Caco-2 (cell line): ENCODE results near the gene TSPAN9. TPM values are rescaled to one million over a fixed set of nuclear protein-coding genes. Genes with fewer than 3 reads are reported as not detected.

Experiments
- BruUV-seq: library from RNA; stranded (reverse); fragments of 400-500 nt; replicated peaks from 2 replicates; lab custom pipeline; 2021; lab: Mats Ljungman, UMichigan
- CTCF ChIA-PET: fragments of 300-600 bp; sonication (Branson Sonifier 250); formaldehyde crosslinking; loops from one replicate; lab custom pipeline; 2022; ENCODE audit warnings: antibody characterized with exemption; lab: Charles Lee
- POLR2A ChIA-PET: fragments of 300-600 bp; sonication (Branson Sonifier 250); formaldehyde crosslinking; loops from one replicate; lab custom pipeline; 2022; ENCODE audit warnings: antibody characterized with exemption; lab: Charles Lee
- DNase-seq, 2 experiments: peaks; one replicate each; pipeline versions ENCODE4 v3.0.0 to v3.0.0-alpha.2; 2020 to 2022
- H3K27me3 ChIP-seq: replicated peaks from 2 replicates; pipeline ENCODE4 v1.6.0; 2011; ENCODE audit warnings: low read length; ENCODE audit not compliant: control insufficient read depth, insufficient read depth
- H3K36me3 ChIP-seq: 2 replicates; pipeline ENCODE4 v1.5.1; 2011; ENCODE audit warnings: low read length; ENCODE audit not compliant: control insufficient read depth, insufficient read depth
- H3K4me1 ChIP-seq: fragments of 250-450 bp; sonication (Bioruptor Pico); 2 replicates; pipeline ENCODE4 v1.5.1; 2020; ENCODE audit warnings: mild to moderate bottlenecking
- H3K4me3 ChIP-seq: 2 replicates; pipeline ENCODE4 v1.5.1; 2011; ENCODE audit warnings: low read depth, mild to moderate bottlenecking, control low read depth, low read length
- H3K9me3 ChIP-seq: fragments of 250-450 bp; sonication (Bioruptor Pico); 2 replicates; pipeline ENCODE4 v1.5.1; 2020; ENCODE audit warnings: mild to moderate bottlenecking, moderate library complexity
- H3K27ac Mint-ChIP-seq: one replicate; pipeline ENCODE4 v1.8.0; 2022; ENCODE audit warnings: mixed read lengths; ENCODE audit not compliant: unreplicated experiment
- H3K27me3 Mint-ChIP-seq: one replicate; pipeline ENCODE4 v1.8.0; 2022; ENCODE audit warnings: mixed read lengths; ENCODE audit not compliant: insufficient read depth, unreplicated experiment
- H3K36me3 Mint-ChIP-seq: one replicate; pipeline ENCODE4 v1.8.0; 2022; ENCODE audit warnings: mild to moderate bottlenecking, mixed read lengths; ENCODE audit not compliant: insufficient read depth, unreplicated experiment
- H3K4me1 Mint-ChIP-seq: one replicate; pipeline ENCODE4 v1.8.0; 2022; ENCODE audit warnings: low read depth, mixed read lengths; ENCODE audit not compliant: unreplicated experiment
- H3K4me3 Mint-ChIP-seq: one replicate; pipeline ENCODE4 v1.8.0; 2022; ENCODE audit warnings: mild to moderate bottlenecking, moderate library complexity, mixed read lengths; ENCODE audit not compliant: unreplicated experiment
- H3K9me3 Mint-ChIP-seq: one replicate; pipeline ENCODE4 v1.8.0; 2022; ENCODE audit warnings: mixed read lengths; ENCODE audit not compliant: unreplicated experiment
- intact Hi-C: fragments of 100-400 bp; cut with micrococcal nuclease; formaldehyde crosslinking; loops from one replicate; pipeline ENCODE4 v1.10.0; 2022; ENCODE audit not compliant: unreplicated experiment
- total RNA-seq: library from RNA; stranded (reverse); gene quantifications from 2 replicates; pipeline ENCODE4 v1.2.3, GENCODE V29; 2022
- TF ChIP-seq, protein P1 (sequence below), 2 experiments: fragments of 200-600 bp in 1 of 2; IDR thresholded peaks; 1 replicate in 1 of 2; 2 replicates in 1 of 2; pipeline versions ENCODE4 v1.5.1 to v1.8.0; 2011 to 2022; ENCODE audit warnings: antibody characterized with exemption in 1 of 2, control low read depth in 1 of 2, inconsistent platforms in 1 of 2, low read depth in 1 of 2, low read length in 1 of 2, mild to moderate bottlenecking in 1 of 2, moderate library complexity in 1 of 2; ENCODE audit not compliant: insufficient read depth in 1 of 2, severe bottlenecking in 1 of 2, unreplicated experiment in 1 of 2

TSPAN9 gene
- total RNA-seq, 1 experiment from 2014 or later: 49.1 TPM

DNA sequence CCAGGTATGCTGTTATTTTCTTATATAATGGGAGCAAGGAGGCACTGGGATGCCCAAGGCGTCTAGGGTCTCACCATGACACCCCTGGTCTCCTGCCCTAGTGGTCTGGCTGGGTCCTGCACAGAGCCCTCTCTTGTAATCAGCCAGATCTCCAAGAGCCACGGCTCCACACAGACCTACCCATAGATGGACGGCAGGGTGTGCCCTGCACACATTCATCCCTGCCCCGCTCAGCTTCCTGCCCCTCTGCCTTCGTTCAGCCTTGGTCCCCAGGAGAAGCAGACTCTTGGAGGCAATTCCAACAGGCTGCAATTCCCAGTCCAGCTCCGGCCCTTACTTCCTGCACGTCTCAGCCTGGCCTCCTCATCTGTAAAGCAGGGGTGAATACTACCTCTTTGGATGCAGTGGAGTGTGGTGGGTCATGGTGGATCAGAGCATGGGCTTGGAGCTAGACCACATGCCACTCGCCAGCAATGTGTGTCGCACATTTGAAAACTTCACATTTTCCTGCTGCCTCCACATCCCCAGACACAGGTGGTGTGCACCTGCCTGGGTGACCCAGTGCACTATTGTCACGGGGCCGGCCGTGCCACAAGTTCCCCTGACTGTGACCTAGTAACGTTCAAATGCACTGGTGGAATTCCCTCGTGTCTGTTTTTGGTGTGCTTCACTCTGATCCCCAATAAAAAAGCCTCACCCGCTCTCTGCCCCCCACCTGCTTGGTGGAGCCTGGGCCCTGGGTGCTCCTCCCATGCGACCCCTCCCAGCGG lies 242.7 kb downstream of the TSPAN9 start:
- Histone ChIP-seq H3K36me3 (no peaks in the 10 kb centered on the region), H3K4me3 (no peak overlapping the region), H3K9me3 (no peaks in the 10 kb centered on the region), H3K27me3 (no peaks in the 10 kb centered on the region), H3K4me1 (peaks cover 9% of the 10 kb centered on the region)
- Mint-ChIP-seq H3K4me3 (no peak overlapping the region), H3K27ac (no peak overlapping the region), H3K9me3 (no peaks in the 10 kb centered on the region), H3K4me1 (peaks cover 10% of the 10 kb centered on the region), H3K27me3 (peaks cover 24% of the 10 kb centered on the region), H3K36me3 (peaks cover 13% of the 10 kb centered on the region)
- ChIA-PET CTCF (no interaction called here), POLR2A (no interaction called here)
- peak in 1 of 2 experiments; percentile 37 for DNase-seq
- intact Hi-C loops: no loop called here
- TF ChIP-seq, protein P1, sequence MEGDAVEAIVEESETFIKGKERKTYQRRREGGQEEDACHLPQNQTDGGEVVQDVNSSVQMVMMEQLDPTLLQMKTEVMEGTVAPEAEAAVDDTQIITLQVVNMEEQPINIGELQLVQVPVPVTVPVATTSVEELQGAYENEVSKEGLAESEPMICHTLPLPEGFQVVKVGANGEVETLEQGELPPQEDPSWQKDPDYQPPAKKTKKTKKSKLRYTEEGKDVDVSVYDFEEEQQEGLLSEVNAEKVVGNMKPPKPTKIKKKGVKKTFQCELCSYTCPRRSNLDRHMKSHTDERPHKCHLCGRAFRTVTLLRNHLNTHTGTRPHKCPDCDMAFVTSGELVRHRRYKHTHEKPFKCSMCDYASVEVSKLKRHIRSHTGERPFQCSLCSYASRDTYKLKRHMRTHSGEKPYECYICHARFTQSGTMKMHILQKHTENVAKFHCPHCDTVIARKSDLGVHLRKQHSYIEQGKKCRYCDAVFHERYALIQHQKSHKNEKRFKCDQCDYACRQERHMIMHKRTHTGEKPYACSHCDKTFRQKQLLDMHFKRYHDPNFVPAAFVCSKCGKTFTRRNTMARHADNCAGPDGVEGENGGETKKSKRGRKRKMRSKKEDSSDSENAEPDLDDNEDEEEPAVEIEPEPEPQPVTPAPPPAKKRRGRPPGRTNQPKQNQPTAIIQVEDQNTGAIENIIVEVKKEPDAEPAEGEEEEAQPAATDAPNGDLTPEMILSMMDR (IDR thresholded peaks at IDR 0.05; ENCODE audit: insufficient read depth in 1 of 2, low read depth in 1 of 2, low read length in 1 of 2, severe bottlenecking in 1 of 2, unreplicated experiment in 1 of 2): peak in 1 of 2 experiments; percentile 32
- BruUV-seq: no TSS peak

DNA sequence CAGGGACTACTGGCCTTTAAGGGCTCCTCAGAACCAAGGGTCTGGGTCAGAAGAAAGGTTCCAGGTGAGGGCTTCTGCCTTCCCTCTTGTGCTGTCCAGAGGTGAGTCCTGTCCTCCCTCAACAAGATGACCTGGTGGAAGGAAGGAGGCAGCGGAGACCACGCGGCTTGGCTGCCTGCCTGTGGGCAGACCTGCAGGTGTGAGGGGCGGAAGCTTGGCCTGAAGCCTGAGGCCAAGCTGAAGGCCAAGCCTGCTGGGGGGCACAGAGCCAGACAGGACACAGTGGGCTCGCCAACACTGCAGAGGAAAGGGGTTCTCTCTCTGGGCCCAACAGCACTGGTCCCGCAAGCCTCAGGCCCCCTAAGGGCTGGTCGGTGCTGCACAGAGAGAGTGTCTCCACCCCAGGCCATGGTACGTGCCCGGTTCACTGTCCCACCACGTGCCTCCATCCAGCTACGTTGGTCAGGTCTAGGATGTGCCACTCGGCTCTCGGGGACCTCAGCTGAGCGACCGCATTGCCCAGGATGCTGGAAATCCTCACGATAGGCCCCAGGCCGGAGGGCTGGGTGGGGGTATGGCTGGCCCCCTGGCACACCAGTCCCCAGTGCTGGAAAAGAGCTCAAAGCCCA lies 243.8 kb downstream of the TSPAN9 start:
- CTCF ChIA-PET: interaction anchor here (0.8 kb wide), 1 partner anchor 21 kb away, joined by 5 read pairs; no protein-coding TSS in a partner anchor
- intact Hi-C loops: no loop called here
- BruUV-seq: no TSS peak
- Mint-ChIP-seq H3K4me3 (no peak overlapping the region), H3K36me3 (peaks cover 5% of the 10 kb centered on the region), H3K9me3 (no peaks in the 10 kb centered on the region), H3K4me1 (no peaks in the 10 kb centered on the region), H3K27ac (no peak overlapping the region), H3K27me3 (peaks cover 17% of the 10 kb centered on the region)
- H3K27me3 ChIP-seq: no peaks in the 10 kb centered on the region
- H3K4me3 ChIP-seq: no peak overlapping the region
- no peaks in the 10 kb centered on the region for H3K4me1 ChIP-seq
- H3K36me3 ChIP-seq: no peaks in the 10 kb centered on the region
- H3K9me3 ChIP-seq: no peaks in the 10 kb centered on the region
- POLR2A ChIA-PET: interaction anchor here (0.6 kb wide), 1 partner anchor 15 kb away, joined by 3 read pairs; no protein-coding TSS in a partner anchor
- TF ChIP-seq, protein P1 (IDR thresholded peaks at IDR 0.05; ENCODE audit: insufficient read depth in 1 of 2, low read depth in 1 of 2, low read length in 1 of 2, severe bottlenecking in 1 of 2, unreplicated experiment in 1 of 2): no peak
- DNase-seq: no peak

GRCh38 chr12:3321881-3322280 lies 244.7 kb downstream of the TSPAN9 start:
- H3K27ac Mint-ChIP-seq: no peak overlapping the region
- peaks cover 17% of the 10 kb centered on the region for H3K27me3 Mint-ChIP-seq

More at GRCh38 chr12:3321881-3322280, 244.7 kb downstream of the TSPAN9 start:
- Histone ChIP-seq H3K4me1 (no peaks in the 10 kb centered on the region), H3K36me3 (no peaks in the 10 kb centered on the region), H3K4me3 (no peak overlapping the region), H3K27me3 (no peaks in the 10 kb centered on the region), H3K9me3 (no peaks in the 10 kb centered on the region)
- no TSS peak for BruUV-seq
- CTCF ChIA-PET: no interaction called here
- Mint-ChIP-seq H3K36me3 (peaks cover 5% of the 10 kb centered on the region), H3K4me3 (no peak overlapping the region), H3K4me1 (no peaks in the 10 kb centered on the region), H3K9me3 (no peaks in the 10 kb centered on the region)
- intact Hi-C loops: no loop called here
- no peak for DNase-seq
- TF ChIP-seq, protein P1 (IDR thresholded peaks at IDR 0.05; ENCODE audit: insufficient read depth in 1 of 2, low read depth in 1 of 2, low read length in 1 of 2, severe bottlenecking in 1 of 2, unreplicated experiment in 1 of 2): no peak
- POLR2A ChIA-PET: no interaction called here
